B cell (primary cell): ENCODE measurements around the gene TP53TG5. TPM values are rescaled to one million over a fixed set of nuclear protein-coding genes. Genes with fewer than 3 reads are reported as not detected.

Experiments
- ATAC-seq: fragments of 200-7000 bp; cut with Tn5 transposase; one replicate; pipeline ENCODE4 v1.10.0; 2021; ENCODE audit warnings: low read depth, mild to moderate bottlenecking, moderate number of reproducible peaks, moderate library complexity
- CTCF ChIA-PET: fragments of 350-600 bp; sonication (Branson Sonifier 250); formaldehyde crosslinking; loops from one replicate; lab custom pipeline; 2021; ENCODE audit warnings: antibody characterized with exemption, inconsistent platforms; lab: Charles Lee
- POLR2A ChIA-PET: fragments of 350-600 bp; sonication (Branson Sonifier 250); formaldehyde crosslinking; loops from one replicate; lab custom pipeline; 2021; ENCODE audit warnings: antibody characterized with exemption; lab: Charles Lee
- DNase-seq: peaks from one replicate; pipeline ENCODE4 v3.0.0; 2013
- H2AFZ ChIP-seq: 2 replicates; pipeline ENCODE4 v1.6.1; 2012; ENCODE audit warnings: mild to moderate bottlenecking, low read depth, low read length; ENCODE audit not compliant: insufficient read depth, poor library complexity, severe bottlenecking
- H3K27ac ChIP-seq, 2 donors: 1 replicate in 1 of 2; 2 replicates in 1 of 2; pipeline ENCODE4 v1.5.1; 2012 to 2013; ENCODE audit warnings: low read length in 2 of 2, mild to moderate bottlenecking in 2 of 2, moderate library complexity in 1 of 2
- H3K27me3 ChIP-seq, 4 experiments: fragments of 200-600 bp in 1 of 4; sonication (generic) in 1 of 4; replicated peaks in 1 of 4; 1 replicate in 2 of 4; 2 replicates in 2 of 4; pipeline versions ENCODE4 v1.6.1 to v1.7.0; 2013 to 2016; ENCODE audit warnings: low read length in 3 of 4, mild to moderate bottlenecking in 2 of 4, mixed read lengths in 1 of 4, moderate library complexity in 1 of 4; ENCODE audit not compliant: insufficient read depth in 4 of 4, control insufficient read depth in 3 of 4; ENCODE audit errors: control extremely low read depth in 1 of 4
- H3K36me3 ChIP-seq, 2 experiments: replicated peaks in 1 of 2; 1 replicate in 1 of 2; 2 replicates in 1 of 2; pipeline versions ENCODE4 v1.6.1 to v1.7.1; 2013; ENCODE audit warnings: low read length in 1 of 2; ENCODE audit not compliant: insufficient read depth in 2 of 2, control insufficient read depth in 1 of 2; ENCODE audit errors: control extremely low read depth in 1 of 2, extremely low read depth in 1 of 2
- H3K4me1 ChIP-seq, 2 donors: fragments of 200-600 bp in 1 of 2; sonication (generic) in 1 of 2; 1 replicate in 1 of 2; 2 replicates in 1 of 2; pipeline versions ENCODE4 v1.5.1 to v1.6.1; 2013 to 2017; ENCODE audit warnings: low read length in 2 of 2; ENCODE audit not compliant: control insufficient read depth in 2 of 2, insufficient read depth in 2 of 2
- H3K4me2 ChIP-seq: replicated peaks from 2 replicates; pipeline ENCODE3; 2012; ENCODE audit warnings: mild to moderate bottlenecking, low read depth, low read length; ENCODE audit not compliant: poor library complexity, severe bottlenecking
- H3K4me3 ChIP-seq, 5 experiments: fragments of 200-600 bp in 1 of 5; sonication (generic) in 1 of 5; 1 replicate in 3 of 5; 2 replicates in 2 of 5; pipeline versions ENCODE4 v1.5.1 to v1.7.0; 2011 to 2016; ENCODE audit warnings: low read length in 4 of 5, mild to moderate bottlenecking in 4 of 5, low read depth in 2 of 5, control low read depth in 1 of 5, moderate library complexity in 1 of 5; ENCODE audit not compliant: insufficient read depth in 1 of 5; ENCODE audit errors: control extremely low read depth in 1 of 5, extremely low read depth in 1 of 5
- H3K79me2 ChIP-seq: fragments of 200-600 bp; sonication (generic); one replicate; pipeline ENCODE4 v1.6.0; 2016; ENCODE audit warnings: low read length; ENCODE audit not compliant: control insufficient read depth, insufficient read depth
- H3K9ac ChIP-seq: fragments of 200-600 bp; sonication (generic); 2 replicates; pipeline ENCODE4 v1.6.1; 2017; ENCODE audit warnings: mild to moderate bottlenecking, low read length, moderate library complexity
- H3K9me3 ChIP-seq, 3 donors: one replicate each; pipeline versions ENCODE4 v1.6.1 to v1.7.1; 2013; ENCODE audit warnings: low read length in 2 of 3; ENCODE audit not compliant: control insufficient read depth in 2 of 3, insufficient read depth in 1 of 3; ENCODE audit errors: control extremely low read depth in 1 of 3
- H4K20me1 ChIP-seq: 2 replicates; pipeline ENCODE4 v1.6.0; 2012; ENCODE audit warnings: mild to moderate bottlenecking, low read length; ENCODE audit not compliant: insufficient read depth, control insufficient read depth, poor library complexity, severe bottlenecking
- H3K27ac Mint-ChIP-seq: one replicate; pipeline ENCODE4 v1.8.0; 2021; ENCODE audit warnings: mixed read lengths
- H3K27me3 Mint-ChIP-seq: one replicate; pipeline ENCODE4 v1.8.0; 2021; ENCODE audit warnings: mixed read lengths
- H3K4me1 Mint-ChIP-seq: one replicate; pipeline ENCODE4 v1.8.0; 2021; ENCODE audit warnings: mixed read lengths
- H3K4me3 Mint-ChIP-seq: one replicate; pipeline ENCODE4 v1.8.0; 2021; ENCODE audit warnings: mixed read lengths
- H3K9me3 Mint-ChIP-seq: one replicate; pipeline ENCODE4 v1.8.0; 2022; ENCODE audit warnings: mixed read lengths; ENCODE audit not compliant: insufficient read depth
- CTCF ChIP-seq: fragments of 200-600 bp; IDR thresholded peaks from one replicate; pipeline ENCODE4 v1.8.0; 2022; ENCODE audit warnings: antibody characterized with exemption, mild to moderate bottlenecking
- EZH2 ChIP-seq: IDR thresholded peaks from 2 replicates; pipeline ENCODE4 v1.6.1; 2012; ENCODE audit warnings: borderline replicate concordance, low read depth, mild to moderate bottlenecking, moderate library complexity, low read length; ENCODE audit not compliant: insufficient read depth, poor library complexity, severe bottlenecking
- WGBS: methylation state at CpG from one replicate; pipeline ENCODE4 v1.1.5; 2013; ENCODE audit warnings: missing lambda C conversion rate; ENCODE audit not compliant: insufficient coverage; 5-methylcytosine and 5-hydroxymethylcytosine counted together
- intact Hi-C: fragments of 100-400 bp; cut with micrococcal nuclease; formaldehyde crosslinking; loops from one replicate; pipeline ENCODE4 v1.10.0; 2022
- polyA plus RNA-seq: library from polyadenylated mRNA; depleted of rRNA; stranded (reverse); fragments of >200 nt; gene quantifications from 2 replicates; pipeline ENCODE4 v1.2.3, GENCODE V29; 2012
- total RNA-seq, 2 donors: library from RNA; stranded (reverse); fragments of 120-200 nt in 1 of 2; gene quantifications; 1 replicate in 1 of 2; 2 replicates in 1 of 2; pipeline versions ENCODE4 v1.2.3 to v1.2.4, GENCODE V29; 2013 to 2022

Gene TP53TG5
- total and polyA plus RNA-seq, 2 donors (not counting 1 experiment from before 2014, with no cell fraction given), result not detected

GRCh38 chr20:45407067-45407745 is 29.1 kb upstream of the TP53TG5 start:
- Mint-ChIP-seq H3K4me3 (peak overlapping the region; percentile 83), H3K9me3 (no peaks in the 10 kb centered on the region), H3K27ac (peak overlapping the region; percentile 23), H3K27me3 (peaks cover 6% of the 10 kb centered on the region), H3K4me1 (peaks cover 30% of the 10 kb centered on the region)
- TF ChIP-seq EZH2, result no peak
- ChIA-PET POLR2A (interaction anchor here (0.5 to 2.4 kb wide), 4 partner anchors 9 to 450 kb away, joined by 3 to 7 read pairs (median 4); partner anchors contain the start of genes PIGT and ZSWIM3), CTCF (interaction anchor here (0.8 to 5.1 kb wide), 5 partner anchors 30 to 44 kb away, joined by 3 to 22 read pairs (median 3); partner anchors contain the start of gene SYS1)
- H3K4me1 ChIP-seq, result peaks cover 17 to 33% of the 10 kb centered on the region in 2 donors
- DNase-seq (no peak), ATAC-seq (no peak)
- intact Hi-C loops, result loop anchor here (2.0 kb wide), 1 partner anchor 30 kb away; no protein-coding TSS in a partner anchor
- peak overlapping the region; percentile 77 for H3K9ac ChIP-seq
- no peak overlapping the region for H3K27ac ChIP-seq
- H4K20me1 ChIP-seq, result no peaks in the 10 kb centered on the region
- peaks cover 5% of the 10 kb centered on the region for H3K79me2 ChIP-seq
- H3K4me3 ChIP-seq, result peak overlapping the region in 4 of 5 experiments; percentile 54 to 70 (median 68)
- H2AFZ ChIP-seq, result peak overlapping the region; percentile 56
- H3K36me3 ChIP-seq, result no peaks in the 10 kb centered on the region
- H3K27me3 ChIP-seq, result no peaks in the 10 kb centered on the region
- WGBS, result 31% methylated on average over 24 of the region's 30 CpGs
- peak overlapping the region; percentile 99 for H3K4me2 ChIP-seq
- H3K9me3 ChIP-seq, result no peaks in the 10 kb centered on the region

GRCh38 chr20:45406260-45407066 is 28.3 kb upstream of the TP53TG5 start:
- H3K4me1 Mint-ChIP-seq, result peaks cover 30% of the 10 kb centered on the region
- H3K27ac Mint-ChIP-seq, result peak overlapping the region; percentile 76
- Histone ChIP-seq H3K9ac (peak overlapping the region; percentile 77), H3K4me1 (peaks cover 17 to 33% of the 10 kb centered on the region in 2 donors), H3K27ac (no peak overlapping the region), H4K20me1 (no peaks in the 10 kb centered on the region), H3K9me3 (peaks cover 0 to 2% (median under 1%) of the 10 kb centered on the region in 3 donors), H3K36me3 (no peaks in the 10 kb centered on the region), H2AFZ (peak overlapping the region; percentile 56), H3K4me3 (peak overlapping the region; percentile 43 to 70 (median 67)), H3K27me3 (no peaks in the 10 kb centered on the region), H3K4me2 (peak overlapping the region; percentile 99), H3K79me2 (peaks cover 9% of the 10 kb centered on the region)
- ChIA-PET CTCF (interaction anchor here (0.8 to 5.1 kb wide), 5 partner anchors 13 to 43 kb away, joined by 3 to 22 read pairs (median 4); partner anchors contain the start of gene SYS1), POLR2A (interaction anchor here (0.5 to 2.4 kb wide), 4 partner anchors 9 to 451 kb away, joined by 3 to 7 read pairs (median 4); partner anchors contain the start of genes PIGT and ZSWIM3)
- H3K4me3 Mint-ChIP-seq, result peak overlapping the region; percentile 84
- intact Hi-C loops, result loop anchor here (1.0 to 2.0 kb wide), 2 partner anchors 9 to 30 kb away; no protein-coding TSS in a partner anchor
- peaks cover 4% of the 10 kb centered on the region for H3K9me3 Mint-ChIP-seq
- H3K27me3 Mint-ChIP-seq, result peaks cover 6% of the 10 kb centered on the region
- DNase-seq, result peak; percentile 64
- TF ChIP-seq CTCF (no peak), EZH2 (no peak)
- ATAC-seq, result peak; percentile 53
- under 1% methylated on average over 82 of the region's 87 CpGs for WGBS
